Adrenal gland (tissue), 5 donors: ENCODE measurements around the gene PRKCE.

Experiments used
- POLR2A ChIP-seq, 2 donors: fragments of 450-650 bp; IDR thresholded peaks; one replicate each; pipeline ENCODE4 v1.6.1; 2017; ENCODE audit warnings: antibody characterized with exemption in 2 of 2, mild to moderate bottlenecking in 2 of 2, moderate library complexity in 1 of 2
- TF ChIP-seq, protein P1 (sequence below), 6 experiments: fragments of 450-650 bp in 4 of 6; fragments of 200-600 bp in 2 of 6; sonication (generic) in 1 of 6; IDR thresholded peaks; 1 replicate in 5 of 6; 2 replicates in 1 of 6; pipeline versions ENCODE4 v1.5.1 to v1.8.0; 2016 to 2021; ENCODE audit warnings: antibody characterized with exemption in 6 of 6, mild to moderate bottlenecking in 2 of 6, moderate library complexity in 1 of 6
- donor health status: DM: no; HTN: no; CAD: no.

DNA sequence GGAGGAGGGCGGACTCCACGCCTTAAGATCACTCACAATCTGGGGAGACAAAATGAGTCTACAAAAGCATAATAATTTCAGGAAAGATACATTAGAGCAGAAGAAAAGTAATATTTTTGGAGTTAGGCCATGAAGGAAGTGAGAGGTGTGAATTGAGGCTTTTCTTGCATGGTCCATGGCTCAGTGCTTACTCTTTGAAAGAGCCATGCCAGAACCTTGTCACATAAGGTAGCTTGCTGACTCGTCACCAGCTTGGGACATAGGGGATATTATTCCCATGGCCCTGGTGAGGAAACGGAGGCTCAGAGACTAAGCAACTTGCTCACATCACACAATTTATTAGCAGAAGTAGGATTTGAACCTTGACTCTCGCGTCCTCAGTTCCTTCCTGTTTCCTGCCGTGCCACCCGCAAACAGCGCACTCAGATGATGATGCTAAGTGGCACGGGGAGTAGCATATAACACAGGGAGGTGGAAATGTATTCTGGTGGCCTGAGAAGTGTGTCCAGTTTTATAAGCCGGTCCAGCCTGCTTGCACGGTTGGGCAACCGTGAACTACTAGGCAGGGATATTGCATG, 333.5 kb downstream of the PRKCE start:
- TF ChIP-seq, protein P1, sequence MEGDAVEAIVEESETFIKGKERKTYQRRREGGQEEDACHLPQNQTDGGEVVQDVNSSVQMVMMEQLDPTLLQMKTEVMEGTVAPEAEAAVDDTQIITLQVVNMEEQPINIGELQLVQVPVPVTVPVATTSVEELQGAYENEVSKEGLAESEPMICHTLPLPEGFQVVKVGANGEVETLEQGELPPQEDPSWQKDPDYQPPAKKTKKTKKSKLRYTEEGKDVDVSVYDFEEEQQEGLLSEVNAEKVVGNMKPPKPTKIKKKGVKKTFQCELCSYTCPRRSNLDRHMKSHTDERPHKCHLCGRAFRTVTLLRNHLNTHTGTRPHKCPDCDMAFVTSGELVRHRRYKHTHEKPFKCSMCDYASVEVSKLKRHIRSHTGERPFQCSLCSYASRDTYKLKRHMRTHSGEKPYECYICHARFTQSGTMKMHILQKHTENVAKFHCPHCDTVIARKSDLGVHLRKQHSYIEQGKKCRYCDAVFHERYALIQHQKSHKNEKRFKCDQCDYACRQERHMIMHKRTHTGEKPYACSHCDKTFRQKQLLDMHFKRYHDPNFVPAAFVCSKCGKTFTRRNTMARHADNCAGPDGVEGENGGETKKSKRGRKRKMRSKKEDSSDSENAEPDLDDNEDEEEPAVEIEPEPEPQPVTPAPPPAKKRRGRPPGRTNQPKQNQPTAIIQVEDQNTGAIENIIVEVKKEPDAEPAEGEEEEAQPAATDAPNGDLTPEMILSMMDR (IDR thresholded peaks at IDR 0.05) = no peak
- TF ChIP-seq POLR2A (IDR thresholded peaks at IDR 0.05) = no peak
